Pancreas (tissue), 10 donors: Measurements from ENCODE around the gene RPRD1B. TPM values are rescaled to one million over a fixed set of nuclear protein-coding genes. Genes with fewer than 3 reads are reported as not detected.
"Not testable (repeated sequence)": the region's sequence is repeated elsewhere in the genome, so short reads cannot be mapped to it uniquely, and the experiment has no call there.

Source experiments
- ATAC-seq, 4 donors: fragments of 200-7000 bp; cut with Tn5 transposase; one replicate each; pipeline versions ENCODE4 v1.8.0 to v1.9.1; 2020; ENCODE audit warnings: mild to moderate bottlenecking in 4 of 4, moderate library complexity in 4 of 4
- DNase-seq, 6 donors: peaks; one replicate each; pipeline ENCODE4 v3.0.0-alpha.2; 2020
- FAIRE-seq: peaks from 2 replicates; lab custom pipeline; 2012; peaks lifted over from hg19 to GRCh38; lab: Jason Lieb, UNC
- H3K27ac ChIP-seq, 4 donors: fragments of 200-600 bp; sonication (generic); 1 replicate in 3 of 4; 2 replicates in 1 of 4; pipeline versions ENCODE4 v1.5.0 to v1.8.0; 2020
- H3K27me3 ChIP-seq, 4 donors: fragments of 200-600 bp; one replicate each; pipeline ENCODE4 v1.8.0; 2021
- H3K36me3 ChIP-seq, 3 donors: fragments of 200-600 bp; sonication (generic) in 1 of 3; one replicate each; pipeline versions ENCODE4 v1.5.0 to v1.8.0; 2020 to 2021
- H3K4me1 ChIP-seq, 3 donors: fragments of 200-600 bp; one replicate each; pipeline ENCODE4 v1.8.0; 2021
- H3K4me3 ChIP-seq, 4 donors: fragments of 200-600 bp; sonication (generic) in 2 of 4; one replicate each; pipeline versions ENCODE4 v1.5.0 to v1.8.0; 2020 to 2021
- H3K9me3 ChIP-seq, 4 donors: fragments of 200-600 bp; one replicate each; pipeline ENCODE4 v1.8.0; 2021
- CTCF ChIP-seq, 4 donors: fragments of 200-600 bp; sonication (generic) in 3 of 4; IDR thresholded peaks; one replicate each; pipeline versions ENCODE4 v1.5.0 to v1.8.0; 2021; ENCODE audit warnings: antibody characterized with exemption in 4 of 4
- WGBS, 2 donors: extraction: QIAGEN DNeasy Blood & Tissue Kit; methylation state at CpG; one replicate each; pipeline ENCODE4 v1.1.7; 2013; 5-methylcytosine and 5-hydroxymethylcytosine counted together
- intact Hi-C, 3 donors: fragments of 100-400 bp; cut with DNase I; formaldehyde crosslinking; loops; one replicate each; pipeline versions ENCODE4 v1.11.1 to v1.14.2; 2022
- polyA plus RNA-seq, 2 donors: library from polyadenylated mRNA; stranded (reverse); fragments of 200-250 nt; gene quantifications; one replicate each; pipeline ENCODE4 v1.2.3, GENCODE V29; 2013
- total RNA-seq, 6 donors: library from RNA; stranded (reverse); fragmentation: NEBNext Ultra II Directional in 4 of 6; extraction: Animal tissue kit (Norgen Biotek cat#: 25700) in 4 of 6; gene quantifications; one replicate each; pipeline versions ENCODE4 v1.2.1 to v1.2.4, GENCODE V29; 2021 to 2023
- donor health status: healthy with polysubstance abuse.
- donor health status: DM: no; HTN: no; CAD: no; lungs with moderate emphysema.
- donor health status: DM: no; HTN: no; CAD: no.
- donor health status: control.
- donor health status: control.
- donor health status: Bipolar disorder and iron deficiency.
- donor health status: DM: yes; HTN: yes; CAD: no.
- donor health status: DM: no; HTN: no; CAD: no.
- donor health status: DM: no; HTN: no; CAD: no.
- donor health status: DM: yes; HTN: yes; CAD: no.

RPRD1B gene
- total and polyA plus RNA-seq, 8 donors: 6.0 to 19.7 (median 12.0) TPM

GRCh38 chr20:38005903-38006302, 27.6 kb upstream of the RPRD1B start:
- WGBS, 2 donors: 75 to 81% methylated on average over 5 of the region's 5 CpGs
- no peaks in the 10 kb centered on the region for H3K4me1 ChIP-seq
- no peaks in the 10 kb centered on the region for H3K27me3 ChIP-seq
- H3K4me3 ChIP-seq: no peak overlapping the region
- intact Hi-C loops: no loop called here
- DNase-seq (no peak), FAIRE-seq (no peak), ATAC-seq (no peak)
- no peak for TF ChIP-seq CTCF (IDR thresholded peaks at IDR 0.05)
- no peak overlapping the region for H3K27ac ChIP-seq
- H3K9me3 ChIP-seq: no peaks in the 10 kb centered on the region
- peaks cover 0 to 23% (median 0%) of the 10 kb centered on the region in 3 donors for H3K36me3 ChIP-seq

DNA sequence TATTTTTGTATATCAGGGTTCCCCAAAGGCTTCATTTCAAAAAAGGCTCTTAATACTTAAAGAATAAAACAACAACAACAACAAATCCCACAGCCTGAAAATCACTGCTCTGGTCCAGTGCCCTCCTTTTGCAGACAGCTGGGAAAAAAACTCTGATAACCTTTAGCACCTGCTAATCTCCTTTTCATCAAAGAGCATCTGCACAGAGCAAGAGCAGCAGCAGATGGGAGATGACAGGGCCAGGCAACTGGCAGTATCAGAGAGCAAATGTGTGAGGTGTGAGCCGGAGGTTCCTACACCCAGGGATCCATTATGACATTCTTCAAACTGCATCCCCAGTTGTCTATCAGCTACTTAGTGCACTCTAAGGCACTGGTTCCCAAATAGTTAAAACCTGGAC, 26.0 kb upstream of the RPRD1B start:
- 90 to 96% methylated on average over 1 of the region's 1 CpG for WGBS, 2 donors
- FAIRE-seq (no peak), DNase-seq (no peak), ATAC-seq (no peak)
- no peaks in the 10 kb centered on the region for H3K4me1 ChIP-seq
- H3K4me3 ChIP-seq: no peak overlapping the region
- TF ChIP-seq CTCF (IDR thresholded peaks at IDR 0.05): no peak
- H3K27me3 ChIP-seq: no peaks in the 10 kb centered on the region
- H3K9me3 ChIP-seq: no peaks in the 10 kb centered on the region
- intact Hi-C loops: no loop called here
- no peak overlapping the region for H3K27ac ChIP-seq
- peaks cover 0 to 16% (median 9%) of the 10 kb centered on the region in 3 donors for H3K36me3 ChIP-seq

DNA sequence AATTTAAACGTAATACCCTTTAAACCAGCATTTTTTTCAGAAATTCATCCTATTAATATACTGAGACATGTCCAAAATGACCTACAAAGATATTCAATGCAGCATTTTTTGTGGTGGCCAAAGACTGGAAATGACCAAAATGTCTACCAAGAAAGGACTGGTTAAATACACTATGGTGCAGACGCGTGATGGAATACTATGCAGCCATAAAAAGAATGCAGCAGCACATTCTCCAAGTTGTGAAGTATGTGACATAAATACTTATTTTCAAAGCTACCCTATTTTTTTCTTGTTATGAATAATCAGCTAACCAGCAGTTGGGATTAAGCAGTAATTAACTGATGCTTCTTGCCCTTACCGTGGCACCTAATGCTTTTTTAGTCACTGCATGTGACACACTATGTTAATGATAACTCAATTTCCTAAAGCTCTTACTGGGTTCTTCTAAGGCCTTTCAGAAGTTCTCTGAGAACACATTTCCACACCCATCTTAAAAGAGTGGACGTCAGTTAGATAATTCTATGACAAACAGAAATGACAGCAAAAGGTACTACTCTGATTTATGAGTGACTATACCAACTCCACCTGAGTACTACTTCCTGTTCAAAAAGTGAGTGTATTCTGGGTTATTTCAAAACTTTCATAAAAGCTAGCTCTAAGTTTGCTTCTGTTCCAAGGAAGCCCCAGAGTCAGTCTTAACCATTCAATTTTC, 25.2 kb upstream of the RPRD1B start:
- Histone ChIP-seq H3K27ac (no peak overlapping the region), H3K4me1 (no peaks in the 10 kb centered on the region), H3K27me3 (no peaks in the 10 kb centered on the region), H3K9me3 (no peaks in the 10 kb centered on the region), H3K36me3 (peaks cover 0 to 16% (median 9%) of the 10 kb centered on the region in 3 donors), H3K4me3 (no peak overlapping the region)
- DNase-seq (no peak), FAIRE-seq (no peak), ATAC-seq (no peak)
- WGBS, 2 donors: 96 to 99% methylated on average over 5 of the region's 5 CpGs
- no peak for TF ChIP-seq CTCF (IDR thresholded peaks at IDR 0.05)
- intact Hi-C loops: no loop called here

DNA sequence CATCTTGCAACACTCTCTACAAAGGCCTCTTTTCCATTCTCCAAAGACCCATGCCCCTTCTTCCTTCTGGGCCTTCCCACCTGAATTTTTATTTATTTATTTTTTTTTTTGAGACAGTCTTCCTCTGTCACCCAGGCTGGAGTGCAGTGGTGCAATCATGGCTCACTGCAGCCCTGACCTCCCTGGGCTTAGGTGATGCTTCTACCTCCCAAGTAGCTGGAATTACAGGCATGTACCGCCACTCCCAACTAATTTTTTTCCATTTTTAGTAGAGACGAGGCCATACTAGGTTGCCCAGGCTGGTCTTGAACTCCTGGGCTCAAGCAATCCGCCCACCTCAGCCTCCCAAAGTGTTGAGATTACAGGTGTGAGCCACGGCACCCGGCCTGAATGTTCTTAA, 24.1 kb upstream of the RPRD1B start:
- H3K27ac ChIP-seq, intact Hi-C loops, H3K27me3 ChIP-seq, DNase-seq, H3K9me3 ChIP-seq, H3K4me1 ChIP-seq, FAIRE-seq, H3K4me3 ChIP-seq, ATAC-seq: not testable (repeated sequence)
- H3K36me3 ChIP-seq: peaks cover 0 to 14% (median 9%) of the 10 kb centered on the region in 3 donors
- 95 to 99% methylated on average over 5 of the region's 5 CpGs for WGBS, 2 donors

DNA sequence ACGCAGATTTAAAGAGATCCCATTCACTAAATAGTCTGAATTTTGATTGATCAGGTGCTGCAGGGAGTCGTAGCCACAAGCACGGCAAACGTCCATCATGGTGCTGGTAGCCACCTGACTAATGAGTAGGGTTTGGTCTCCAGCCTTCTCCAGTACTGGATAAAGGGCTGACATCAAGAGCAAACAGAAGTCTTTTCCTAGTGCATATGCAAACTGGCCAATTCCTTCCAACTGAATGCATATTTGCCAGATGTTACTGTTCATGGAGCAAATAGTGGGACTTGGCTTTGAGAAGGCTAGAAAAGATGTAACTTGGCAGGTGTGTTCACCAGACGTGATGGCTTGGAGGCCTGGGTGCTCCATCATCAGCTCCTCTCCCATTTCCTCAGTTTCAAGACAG, 21.9 kb upstream of the RPRD1B start:
- 89 to 91% methylated on average over 5 of the region's 5 CpGs for WGBS, 2 donors
- no peak for DNase-seq
- H3K27ac ChIP-seq: no peak overlapping the region
- H3K27me3 ChIP-seq: no peaks in the 10 kb centered on the region
- H3K36me3 ChIP-seq: peaks cover 0 to 14% (median 9%) of the 10 kb centered on the region in 3 donors
- no peak for TF ChIP-seq CTCF (IDR thresholded peaks at IDR 0.05)
- intact Hi-C loops: no loop called here
- no peak overlapping the region for H3K4me3 ChIP-seq
- no peaks in the 10 kb centered on the region for H3K4me1 ChIP-seq
- ATAC-seq: no peak
- no peak for FAIRE-seq
- H3K9me3 ChIP-seq: no peaks in the 10 kb centered on the region
